ENCODE data around the gene TOB1.
A peak's percentile ranks its signal among the peaks of the same experiment; 100 is the strongest.

The TOB1 gene

GRCh38 chr17:50832267-50832863, 33.8 kb downstream of the TOB1 start:
- DNase-seq = no peak

GRCh38 chr17:50831471-50831928, 34.7 kb downstream of the TOB1 start:
- DNase-seq = peak; percentile 4

DNA sequence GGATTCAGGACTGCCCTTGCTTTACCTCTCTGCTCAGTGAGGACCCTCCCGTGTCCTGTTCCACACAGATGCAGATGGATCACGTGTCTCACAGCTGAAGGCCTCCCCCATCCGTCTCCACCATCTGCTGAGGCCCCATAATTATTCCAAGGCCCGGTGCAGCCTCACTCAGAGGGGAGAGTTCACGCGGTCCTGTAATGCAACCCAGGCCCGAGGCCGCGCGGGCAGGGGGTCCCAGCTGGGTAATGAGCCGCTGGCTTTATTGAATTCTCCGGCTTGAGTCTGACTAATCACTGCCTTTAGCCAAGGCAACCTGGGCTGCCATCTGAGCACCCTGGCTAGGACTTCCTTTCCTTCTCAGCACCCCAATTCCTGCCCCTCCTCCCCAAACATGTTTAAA, 35.2 kb downstream of the TOB1 start:
- peak; percentile 6 for DNase-seq

GRCh38 chr17:50830352-50830751, 35.8 kb downstream of the TOB1 start:
- DNase-seq = no peak

GRCh38 chr17:50829332-50829731, 36.8 kb downstream of the TOB1 start:
- no peak for DNase-seq

GRCh38 chr17:50828508-50829170, 37.5 kb downstream of the TOB1 start:
- no peak for DNase-seq

- DNase-seq = no peak
Measured at GRCh38 chr17:50825188-50825587, 41.0 kb downstream of the TOB1 start.

GRCh38 chr17:50824429-50824828, 41.7 kb downstream of the TOB1 start:
- no peak for DNase-seq

DNA sequence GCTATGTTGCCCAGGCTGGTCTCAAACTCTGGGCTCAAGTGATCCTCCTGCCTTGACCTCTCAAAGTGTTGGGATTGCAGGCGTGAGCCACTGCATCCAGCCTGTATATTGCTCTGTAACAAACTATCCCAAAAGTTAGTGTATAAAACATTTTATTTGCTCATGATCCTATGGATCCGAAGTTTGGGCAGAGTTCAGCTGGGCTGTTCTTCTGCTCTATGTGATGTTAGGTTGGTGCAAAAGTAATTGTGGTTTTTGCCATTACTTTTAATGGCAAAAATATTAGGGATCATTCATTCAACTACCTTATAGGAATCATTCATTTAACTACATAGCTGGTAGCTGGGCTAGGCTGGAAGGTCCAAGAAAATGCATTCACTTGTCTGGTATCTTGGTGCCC, 43.6 kb downstream of the TOB1 start:
- DNase-seq = no peak

DNA sequence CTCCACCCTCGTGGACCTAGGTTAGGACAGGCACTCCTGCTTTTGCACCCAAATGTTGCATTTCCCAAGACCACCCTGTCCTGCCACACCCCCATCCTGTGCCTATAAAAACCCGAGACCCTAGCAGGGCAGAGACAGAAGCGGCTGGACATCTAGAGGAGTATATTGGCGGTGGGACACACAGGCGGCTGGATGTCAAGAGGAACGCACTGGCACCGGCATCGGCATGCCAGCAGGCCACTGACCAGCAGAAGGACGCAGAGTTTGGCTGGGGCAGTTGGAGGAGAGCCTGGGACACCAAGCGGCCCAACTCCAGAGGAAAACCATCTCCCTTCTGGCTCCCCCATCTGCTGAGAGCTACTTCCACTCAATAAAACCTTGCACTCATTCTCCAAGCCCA, 45.5 kb downstream of the TOB1 start:
- no peak for DNase-seq

GRCh38 chr17:50818921-50819657, 47.1 kb downstream of the TOB1 start:
- DNase-seq = no peak

DNA sequence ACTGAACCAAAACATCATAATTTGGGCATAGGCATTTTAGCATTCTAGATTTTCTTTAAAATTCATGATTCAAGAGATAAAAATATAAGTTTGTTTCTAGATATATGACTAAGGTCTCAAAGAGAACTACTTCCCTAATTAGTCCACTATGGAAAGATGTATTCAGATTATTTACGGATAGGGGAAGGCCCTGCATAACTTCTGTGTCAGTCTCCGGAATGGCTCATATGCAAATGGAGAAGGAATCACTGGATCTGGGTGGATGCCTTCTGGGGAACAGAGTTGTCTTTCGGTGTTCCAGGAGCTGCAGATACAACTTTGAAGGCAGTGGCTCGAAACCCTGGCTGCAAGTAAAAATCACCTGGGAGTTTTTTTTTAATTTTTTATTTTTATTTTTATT, 47.9 kb downstream of the TOB1 start:
- DNase-seq = no peak

DNA sequence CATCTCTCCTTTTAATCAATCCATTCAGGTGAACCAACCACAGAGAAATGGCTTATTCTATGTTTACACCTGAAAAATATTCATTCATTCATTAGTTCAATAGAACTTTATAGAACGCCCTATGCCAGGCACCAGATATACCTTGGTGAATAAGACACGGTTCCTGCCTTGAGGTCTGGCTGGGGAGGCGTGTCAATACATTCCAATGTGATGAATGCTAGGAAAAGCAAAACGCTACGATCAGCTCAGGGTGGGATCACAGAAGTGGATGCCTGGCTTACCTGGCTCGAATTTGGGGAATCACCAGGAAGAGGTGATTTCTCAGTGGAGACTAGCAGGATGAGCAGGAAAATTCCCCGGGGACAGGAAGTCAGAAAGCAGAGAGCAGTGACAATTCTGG, 48.3 kb downstream of the TOB1 start:
- DNase-seq = peak; percentile 40

DNA sequence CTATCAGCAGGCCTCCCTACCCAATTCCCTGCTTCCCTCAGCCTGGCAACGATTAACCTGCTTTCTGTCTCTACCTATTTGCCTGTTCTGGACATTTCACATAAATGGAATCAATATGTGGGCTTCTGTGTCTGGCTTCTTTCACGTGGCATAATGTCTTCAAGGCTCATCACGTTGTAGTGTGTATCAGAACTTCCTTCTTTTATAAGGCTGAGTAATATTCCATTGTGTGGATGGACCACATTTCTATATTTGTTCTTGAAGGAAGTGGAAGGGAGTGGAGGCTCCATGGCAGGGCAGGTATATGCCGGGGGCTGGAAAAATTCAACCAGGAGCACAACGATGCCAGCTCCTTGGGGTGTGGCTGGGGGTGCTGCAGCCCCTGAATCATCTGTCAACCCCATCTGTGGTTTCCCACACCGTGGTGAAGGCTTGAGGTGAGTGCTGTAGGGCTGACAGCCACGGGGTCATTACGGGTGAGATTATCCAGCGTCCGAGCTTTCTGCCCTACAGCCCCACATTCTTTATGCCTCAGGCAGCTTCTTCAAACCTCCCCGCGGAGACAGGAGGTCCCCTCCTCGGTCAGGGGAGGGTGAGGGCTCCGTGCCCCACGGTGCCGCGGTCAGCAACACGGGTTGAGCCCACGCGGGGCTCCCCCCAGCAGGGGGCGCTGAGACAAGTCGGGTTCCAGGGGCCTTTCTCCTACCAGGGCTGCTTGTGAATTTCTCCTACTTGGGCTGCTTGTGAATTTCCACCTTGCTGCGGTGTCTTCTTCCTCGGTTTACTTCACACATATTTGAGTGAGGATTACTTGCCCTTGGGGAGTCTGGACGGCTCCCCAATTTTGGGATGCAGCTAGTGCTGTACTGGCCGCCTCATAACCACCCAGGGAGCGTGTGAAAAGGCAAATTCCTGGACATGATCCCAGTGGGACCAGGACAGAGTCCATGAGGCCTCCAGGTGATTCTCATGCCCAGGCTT, 49.1 kb downstream of the TOB1 start:
- no peak for DNase-seq

DNA sequence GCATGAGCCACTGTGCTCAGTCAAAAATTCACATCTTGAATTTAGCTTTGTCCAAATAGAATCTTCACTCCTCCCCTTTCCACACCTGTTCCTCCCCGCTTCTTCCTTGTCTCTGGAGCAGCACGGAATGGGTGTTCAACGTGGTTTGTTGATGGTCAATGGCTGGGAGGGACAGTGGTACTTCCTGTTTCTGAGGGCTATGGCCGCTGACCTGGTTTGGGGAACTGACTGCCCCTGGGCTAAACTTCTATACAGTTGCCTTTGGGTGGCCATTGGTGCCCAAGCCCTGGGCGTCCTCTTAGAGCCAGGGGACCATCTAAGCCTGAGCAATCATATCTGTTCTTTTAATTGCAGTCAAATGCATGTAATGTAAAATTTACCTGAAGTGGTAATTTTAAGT, 49.9 kb downstream of the TOB1 start:
- no peak for DNase-seq

- DNase-seq = no peak
Measured at GRCh38 chr17:50815400-50815799, 50.8 kb downstream of the TOB1 start.

GRCh38 chr17:50813583-50813982, 52.6 kb downstream of the TOB1 start:
- no peak for DNase-seq
